Mesenteric fat pad (tissue), 1 donor: ENCODE data around the gene ZNF319. TPM values are rescaled to one million over a fixed set of nuclear protein-coding genes. Genes with fewer than 3 reads are reported as not detected.

Experiments
- total RNA-seq: library from RNA; stranded (reverse); fragmentation: NEBNext Ultra II Directional; extraction: Animal tissue kit (Norgen Biotek cat#: 25700); gene quantifications from one replicate; pipeline ENCODE4 v1.2.1, GENCODE V29; 2021
- donor health status: DM: yes; HTN: yes; CAD: no.

The ZNF319 gene
- total RNA-seq, 1 donor from 2014 or later: 7.5 TPM

Other genes starting within 250 kb of the ZNF319 start
- gene KIFC3, start 198.2 kb downstream of the ZNF319 start, total RNA-seq: 62.3 TPM
- gene CNGB1, start 29.5 kb downstream of the ZNF319 start, total RNA-seq: not detected
- 40.8 TPM for gene USB1, start 735 bp upstream of the ZNF319 start, total RNA-seq
- gene MMP15, start 25.1 kb upstream of the ZNF319 start, total RNA-seq: 23.2 TPM
- gene CFAP20, start 128.7 kb upstream of the ZNF319 start, total RNA-seq: 28.5 TPM
- 66.1 TPM for gene CSNK2A2, start 197.4 kb upstream of the ZNF319 start, total RNA-seq